Spleen (tissue), 11 donors: ENCODE data around the gene NELL2. TPM values are rescaled to one million over a fixed set of nuclear protein-coding genes. Genes with fewer than 3 reads are reported as not detected.

Experiments
- DNase-seq: peaks from one replicate; pipeline ENCODE4 v3.0.0-alpha.2; 2020
- H3K27ac ChIP-seq, 8 donors: fragments of 200-600 bp; sonication (generic) in 7 of 8; 1 replicate in 4 of 8; 2 replicates in 4 of 8; pipeline versions ENCODE4 v1.5.0 to v1.8.0; 2016 to 2021; ENCODE audit warnings: inconsistent platforms in 4 of 8, mild to moderate bottlenecking in 4 of 8, moderate library complexity in 1 of 8
- H3K27me3 ChIP-seq, 7 donors: fragments of 200-600 bp; sonication (generic) in 6 of 7; replicated peaks in 1 of 7; 1 replicate in 4 of 7; 2 replicates in 3 of 7; pipeline versions ENCODE4 v1.5.0 to v1.8.0; 2016 to 2021; ENCODE audit warnings: inconsistent platforms in 3 of 7, mild to moderate bottlenecking in 1 of 7
- H3K36me3 ChIP-seq, 6 donors: fragments of 200-600 bp; sonication (generic) in 5 of 6; 1 replicate in 4 of 6; 2 replicates in 2 of 6; pipeline versions ENCODE4 v1.5.0 to v1.8.0; 2016 to 2021; ENCODE audit warnings: inconsistent platforms in 2 of 6
- H3K4me1 ChIP-seq, 6 donors: fragments of 200-600 bp; sonication (generic) in 5 of 6; 1 replicate in 3 of 6; 2 replicates in 3 of 6; pipeline versions ENCODE4 v1.5.0 to v1.8.0; 2016 to 2021; ENCODE audit warnings: inconsistent platforms in 3 of 6
- H3K4me3 ChIP-seq, 8 donors: fragments of 200-600 bp; sonication (generic) in 7 of 8; 1 replicate in 4 of 8; 2 replicates in 4 of 8; pipeline versions ENCODE4 v1.5.0 to v1.8.0; 2016 to 2021; ENCODE audit warnings: inconsistent platforms in 4 of 8, mild to moderate bottlenecking in 4 of 8, moderate library complexity in 2 of 8
- H3K9me3 ChIP-seq, 8 donors: fragments of 200-600 bp; sonication (generic) in 7 of 8; 1 replicate in 4 of 8; 2 replicates in 4 of 8; pipeline versions ENCODE4 v1.5.0 to v1.8.0; 2016 to 2021; ENCODE audit warnings: inconsistent platforms in 4 of 8
- POLR2A ChIP-seq, 3 donors: fragments of 450-650 bp; IDR thresholded peaks; one replicate each; pipeline ENCODE4 v1.5.1; 2017; ENCODE audit warnings: antibody characterized with exemption in 3 of 3, mild to moderate bottlenecking in 1 of 3
- POLR2AphosphoS5 ChIP-seq, 3 donors: sonication (generic); formaldehyde crosslinking; IDR thresholded peaks; one replicate each; pipeline ENCODE4 v1.5.1; 2017; ENCODE audit warnings: antibody characterized with exemption in 3 of 3
- WGBS, 5 donors: extraction: QIAGEN DNeasy Blood & Tissue Kit in 3 of 5; methylation state at CpG; one replicate each; pipeline versions ENCODE4 v1.1.5 to v1.1.7; 2013 to 2018; 5-methylcytosine and 5-hydroxymethylcytosine counted together
- intact Hi-C: fragments of 100-400 bp; cut with DNase I; formaldehyde crosslinking; loops from one replicate; pipeline ENCODE4 v1.15.0; 2023; ENCODE audit warnings: low total_unique reads
- polyA plus RNA-seq, 3 donors: library from polyadenylated mRNA; stranded (reverse); fragments of 200-250 nt; gene quantifications; one replicate each; pipeline ENCODE4 v1.2.1, GENCODE V29; 2013
- total RNA-seq, 7 donors: library from RNA; depleted of rRNA in 3 of 7; stranded (reverse); fragments of >200 nt in 3 of 7; fragmentation: NEBNext Ultra II Directional in 4 of 7; extraction: Animal tissue kit (Norgen Biotek cat#: 25700) in 4 of 7; gene quantifications; one replicate each; pipeline versions ENCODE4 v1.1.0 to v1.2.1, GENCODE V29; 2016 to 2021
- TF ChIP-seq, protein P1 (sequence below), 11 experiments: fragments of 200-600 bp in 7 of 11; fragments of 450-650 bp in 4 of 11; sonication (generic) in 4 of 11; IDR thresholded peaks in 8 of 11; conservative IDR thresholded peaks in 3 of 11; 1 replicate in 7 of 11; 2 replicates in 4 of 11; pipeline versions ENCODE4 v1.4.0 to v1.8.0; 2016 to 2021; ENCODE audit warnings: antibody characterized with exemption in 11 of 11, inconsistent platforms in 4 of 11, mild to moderate bottlenecking in 1 of 11
- donor health status: healthy with polysubstance abuse.
- donor health status: DM: no; HTN: no; CAD: no; lungs with moderate emphysema.
- donor health status: DM: no; HTN: no; CAD: no.
- donor health status: Bipolar disorder and iron deficiency.
- donor health status: healthy.
- donor health status: DM: no; HTN: no; CAD: no.
- donor health status: DM: yes; HTN: yes; CAD: no.

The NELL2 gene
- total and polyA plus RNA-seq, 10 donors: 1.0 to 21.8 (median 8.2) TPM

DNA sequence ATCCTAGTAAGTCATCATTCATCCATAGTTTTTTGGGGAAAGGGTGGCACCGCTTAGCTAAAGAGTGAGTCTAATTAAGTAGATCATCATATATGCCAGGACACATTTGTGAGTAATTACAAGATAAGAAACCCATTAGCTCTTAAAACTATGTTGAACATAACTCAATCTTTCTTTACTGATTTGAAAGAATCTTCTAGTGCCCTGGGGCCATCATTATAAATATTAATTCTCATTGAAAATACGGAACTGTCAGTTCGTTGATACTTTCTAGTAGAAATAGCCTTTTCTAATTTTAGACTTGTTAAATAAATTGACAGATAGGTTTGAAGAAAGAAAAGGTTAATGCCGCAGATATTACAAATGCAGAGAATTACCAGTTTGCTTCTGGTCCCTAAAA lies 312.6 kb downstream of the NELL2 start:
- H3K4me1 ChIP-seq: no peaks in the 10 kb centered on the region
- DNase-seq: no peak
- no peaks in the 10 kb centered on the region for H3K36me3 ChIP-seq
- WGBS, 5 donors: 82 to 87% (median 84%) methylated on average over 4 of the region's 4 CpGs
- no peak overlapping the region for H3K4me3 ChIP-seq
- H3K9me3 ChIP-seq: peaks cover 0 to 10% (median 0%) of the 10 kb centered on the region in 8 donors
- intact Hi-C loops: no loop called here
- no peaks in the 10 kb centered on the region for H3K27me3 ChIP-seq
- TF ChIP-seq, protein P1, sequence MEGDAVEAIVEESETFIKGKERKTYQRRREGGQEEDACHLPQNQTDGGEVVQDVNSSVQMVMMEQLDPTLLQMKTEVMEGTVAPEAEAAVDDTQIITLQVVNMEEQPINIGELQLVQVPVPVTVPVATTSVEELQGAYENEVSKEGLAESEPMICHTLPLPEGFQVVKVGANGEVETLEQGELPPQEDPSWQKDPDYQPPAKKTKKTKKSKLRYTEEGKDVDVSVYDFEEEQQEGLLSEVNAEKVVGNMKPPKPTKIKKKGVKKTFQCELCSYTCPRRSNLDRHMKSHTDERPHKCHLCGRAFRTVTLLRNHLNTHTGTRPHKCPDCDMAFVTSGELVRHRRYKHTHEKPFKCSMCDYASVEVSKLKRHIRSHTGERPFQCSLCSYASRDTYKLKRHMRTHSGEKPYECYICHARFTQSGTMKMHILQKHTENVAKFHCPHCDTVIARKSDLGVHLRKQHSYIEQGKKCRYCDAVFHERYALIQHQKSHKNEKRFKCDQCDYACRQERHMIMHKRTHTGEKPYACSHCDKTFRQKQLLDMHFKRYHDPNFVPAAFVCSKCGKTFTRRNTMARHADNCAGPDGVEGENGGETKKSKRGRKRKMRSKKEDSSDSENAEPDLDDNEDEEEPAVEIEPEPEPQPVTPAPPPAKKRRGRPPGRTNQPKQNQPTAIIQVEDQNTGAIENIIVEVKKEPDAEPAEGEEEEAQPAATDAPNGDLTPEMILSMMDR (IDR thresholded peaks at IDR 0.05 in 8 of 11, conservative IDR thresholded peaks at IDR 0.05 in 3 of 11): no peak
- TF ChIP-seq POLR2AphosphoS5 (IDR thresholded peaks at IDR 0.05): no peak
- no peak for TF ChIP-seq POLR2A (IDR thresholded peaks at IDR 0.05)
- H3K27ac ChIP-seq: no peak overlapping the region

- no peak for DNase-seq
- WGBS, 5 donors: 86 to 93% (median 90%) methylated on average over 14 of the region's 14 CpGs
- TF ChIP-seq, protein P1 (IDR thresholded peaks at IDR 0.05 in 8 of 11, conservative IDR thresholded peaks at IDR 0.05 in 3 of 11): no peak
- no peak for TF ChIP-seq POLR2A (IDR thresholded peaks at IDR 0.05)
- no peak for TF ChIP-seq POLR2AphosphoS5 (IDR thresholded peaks at IDR 0.05)
- Histone ChIP-seq H3K9me3 (peaks cover 0 to 16% (median 0%) of the 10 kb centered on the region in 8 donors), H3K27ac (no peak overlapping the region), H3K4me3 (no peak overlapping the region), H3K4me1 (no peaks in the 10 kb centered on the region), H3K36me3 (no peaks in the 10 kb centered on the region), H3K27me3 (no peaks in the 10 kb centered on the region)
- intact Hi-C loops: no loop called here
Observed at GRCh38 chr12:44558340-44559100, 317.6 kb downstream of the NELL2 start.

- intact Hi-C loops: no loop called here
- TF ChIP-seq POLR2AphosphoS5 (IDR thresholded peaks at IDR 0.05) (no peak), POLR2A (IDR thresholded peaks at IDR 0.05) (no peak)
- TF ChIP-seq, protein P1 (IDR thresholded peaks at IDR 0.05 in 8 of 11, conservative IDR thresholded peaks at IDR 0.05 in 3 of 11): no peak
- H3K4me1 ChIP-seq: no peaks in the 10 kb centered on the region
Observed at GRCh38 chr12:44555454-44555853, 320.7 kb downstream of the NELL2 start.

DNA sequence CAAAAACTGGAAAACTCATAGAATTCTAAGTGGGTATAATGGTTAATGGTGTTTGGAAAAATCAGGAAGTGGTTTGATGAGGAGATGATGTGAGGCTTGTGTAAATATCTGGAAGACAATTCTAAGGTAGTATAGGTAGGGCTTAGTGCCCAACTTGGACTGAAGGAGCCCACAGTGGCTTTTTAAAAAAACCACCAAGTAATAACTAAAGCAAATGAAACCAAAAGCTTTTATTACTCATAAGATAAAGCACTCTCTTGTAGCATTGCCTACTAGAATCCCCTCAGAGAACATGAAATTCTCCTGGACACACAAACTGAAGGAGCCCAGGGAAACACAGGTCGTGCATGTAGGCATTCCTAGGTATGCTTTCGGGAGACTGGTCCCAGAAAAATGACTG lies 324.5 kb downstream of the NELL2 start:
- H3K4me1 ChIP-seq: no peaks in the 10 kb centered on the region
- no peaks in the 10 kb centered on the region for H3K27me3 ChIP-seq
- H3K9me3 ChIP-seq: no peaks in the 10 kb centered on the region
- no peak for DNase-seq
- intact Hi-C loops: no loop called here
- TF ChIP-seq, protein P1 (IDR thresholded peaks at IDR 0.05 in 8 of 11, conservative IDR thresholded peaks at IDR 0.05 in 3 of 11): no peak
- TF ChIP-seq POLR2AphosphoS5 (IDR thresholded peaks at IDR 0.05) (no peak), POLR2A (IDR thresholded peaks at IDR 0.05) (no peak)
- no peak overlapping the region for H3K4me3 ChIP-seq
- no peaks in the 10 kb centered on the region for H3K36me3 ChIP-seq
- WGBS, 5 donors: 66 to 79% (median 73%) methylated on average over 2 of the region's 2 CpGs
- H3K27ac ChIP-seq: no peak overlapping the region

More at GRCh38 chr12:44555454-44555853, 320.7 kb downstream of the NELL2 start:
- no peaks in the 10 kb centered on the region for H3K36me3 ChIP-seq
- H3K27me3 ChIP-seq: no peaks in the 10 kb centered on the region
- DNase-seq: no peak
- H3K27ac ChIP-seq: no peak overlapping the region
- peaks cover 0 to 9% (median 0%) of the 10 kb centered on the region in 8 donors for H3K9me3 ChIP-seq
- no peak overlapping the region for H3K4me3 ChIP-seq
